K562 (cell line): ENCODE data around the gene NIPA2. TPM values are rescaled to one million over a fixed set of nuclear protein-coding genes. Genes with fewer than 3 reads are reported as not detected.

Experiments
- ATF1 ChIP-seq, 2 experiments: fragments of 450-650 bp in 1 of 2; IDR thresholded peaks; 2 replicates each; pipeline ENCODE4 v1.6.1; 2016; ENCODE audit warnings: missing compliant biosample characterization in 1 of 2, missing genetic modification characterization in 1 of 2
- NFIC ChIP-seq: fragments of 450-650 bp; IDR thresholded peaks from 2 replicates; pipeline ENCODE4 v1.6.1; 2017; ENCODE audit warnings: mild to moderate bottlenecking, inconsistent platforms
- polyA plus RNA-seq, 8 experiments: library from polyadenylated mRNA; depleted of rRNA in 4 of 8; stranded (reverse) in 5 of 8; unstranded in 3 of 8; fragments of >200 nt; fragmentation: Nextera tagmentation in 2 of 8; fragmentation: Illumina TruSeq in 1 of 8; extraction: Ambion mirVana in 2 of 8; extraction: Trizol in 1 of 8; gene quantifications; 2 replicates each; pipeline versions ENCODE4 v1.2.1 to v1.2.3, GENCODE V29; 2011 to 2014; ENCODE audit warnings: inconsistent platforms in 1 of 8, missing spikeins in 1 of 8
- total RNA-seq, 7 experiments: library from RNA; depleted of rRNA in 6 of 7; stranded (reverse); fragments of >200 nt in 6 of 7; fragmentation: Illumina TruSeq in 2 of 7; extraction: Trizol in 2 of 7; gene quantifications; 2 replicates each; pipeline versions ENCODE4 v1.2.1 to v1.2.3, GENCODE V29; 2011 to 2021; ENCODE audit warnings: low replicate concordance in 1 of 7
- TF ChIP-seq, protein P1 (sequence below): sonication (generic); formaldehyde crosslinking; IDR thresholded peaks from 2 replicates; pipeline ENCODE4 v1.8.1; 2023; ENCODE audit warnings: mild to moderate bottlenecking, missing genetic modification reagents
- TF ChIP-seq, protein P2 (sequence below): fragments of 450-650 bp; formaldehyde crosslinking; IDR thresholded peaks from 2 replicates; pipeline ENCODE4 v1.4.0; 2020; ENCODE audit warnings: mild to moderate bottlenecking, moderate library complexity
- TF ChIP-seq, protein P3 (sequence below), 2 experiments: fragments of 450-650 bp; conservative IDR thresholded peaks; 2 replicates each; pipeline ENCODE4 v1.6.1; 2017; ENCODE audit warnings: mild to moderate bottlenecking in 2 of 2, moderate library complexity in 2 of 2
- TF ChIP-seq, protein P4 (sequence below), 2 experiments: fragments of 450-650 bp in 1 of 2; sonication (generic) in 1 of 2; formaldehyde crosslinking in 1 of 2; IDR thresholded peaks in 1 of 2; conservative IDR thresholded peaks in 1 of 2; 2 replicates each; pipeline versions ENCODE4 v1.6.1 to v1.8.1; 2016 to 2023; ENCODE audit warnings: mild to moderate bottlenecking in 2 of 2, moderate library complexity in 2 of 2, inconsistent platforms in 1 of 2, missing genetic modification reagents in 1 of 2
- TF ChIP-seq, protein P5 (sequence below): fragments of 250-450 bp; sonication (Bioruptor Pico); IDR thresholded peaks from 2 replicates; pipeline ENCODE4 v1.5.0; 2020; ENCODE audit warnings: mild to moderate bottlenecking, borderline replicate concordance

Gene NIPA2
- total and polyA plus RNA-seq, 9 of the 15 experiments (the other 6 are each of a cell fraction or from before 2014, with no cell fraction given): 18.7 to 107 (median 87.3) TPM

DNA sequence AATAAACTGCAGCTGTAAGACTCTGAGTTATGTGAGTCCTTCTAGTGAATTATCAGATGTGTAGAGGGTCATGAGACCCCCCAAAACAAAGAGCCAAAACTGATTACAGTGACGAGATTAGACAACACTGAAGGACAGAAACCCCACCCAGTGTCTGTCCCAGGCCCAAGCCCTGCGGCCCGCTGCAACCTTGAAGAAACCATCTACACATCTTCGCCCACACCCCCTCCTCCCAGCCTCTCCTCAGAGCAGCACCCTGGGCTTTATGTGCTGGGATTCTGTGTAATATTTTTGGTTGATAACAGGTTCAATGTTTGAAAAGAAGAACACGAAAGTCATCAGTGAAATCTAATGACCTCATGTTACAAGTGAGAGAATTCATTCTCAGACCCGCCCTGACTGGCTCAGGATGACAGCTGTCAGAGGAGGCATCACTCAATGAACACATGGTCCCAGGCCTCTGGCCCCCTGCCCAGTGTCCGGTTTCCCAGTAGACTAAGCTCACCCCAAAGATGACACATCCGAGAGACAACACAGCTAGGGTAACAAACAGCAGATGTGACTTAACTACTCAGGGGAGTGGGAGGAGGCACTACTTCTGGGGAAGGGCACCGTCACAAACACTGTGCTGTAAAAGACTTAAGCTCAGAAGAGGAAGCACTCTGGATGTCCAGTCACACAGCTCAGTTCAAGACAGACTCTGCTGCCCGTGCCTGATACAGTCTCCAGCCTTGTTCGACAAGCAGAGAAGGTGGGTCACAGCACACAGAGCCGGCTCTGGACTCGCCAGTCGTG lies 48.9 kb downstream of the NIPA2 start (continued):
- TF ChIP-seq, protein P1, sequence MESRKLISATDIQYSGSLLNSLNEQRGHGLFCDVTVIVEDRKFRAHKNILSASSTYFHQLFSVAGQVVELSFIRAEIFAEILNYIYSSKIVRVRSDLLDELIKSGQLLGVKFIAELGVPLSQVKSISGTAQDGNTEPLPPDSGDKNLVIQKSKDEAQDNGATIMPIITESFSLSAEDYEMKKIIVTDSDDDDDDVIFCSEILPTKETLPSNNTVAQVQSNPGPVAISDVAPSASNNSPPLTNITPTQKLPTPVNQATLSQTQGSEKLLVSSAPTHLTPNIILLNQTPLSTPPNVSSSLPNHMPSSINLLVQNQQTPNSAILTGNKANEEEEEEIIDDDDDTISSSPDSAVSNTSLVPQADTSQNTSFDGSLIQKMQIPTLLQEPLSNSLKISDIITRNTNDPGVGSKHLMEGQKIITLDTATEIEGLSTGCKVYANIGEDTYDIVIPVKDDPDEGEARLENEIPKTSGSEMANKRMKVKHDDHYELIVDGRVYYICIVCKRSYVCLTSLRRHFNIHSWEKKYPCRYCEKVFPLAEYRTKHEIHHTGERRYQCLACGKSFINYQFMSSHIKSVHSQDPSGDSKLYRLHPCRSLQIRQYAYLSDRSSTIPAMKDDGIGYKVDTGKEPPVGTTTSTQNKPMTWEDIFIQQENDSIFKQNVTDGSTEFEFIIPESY (CRISPR knock-in tag): no peak
- TF ChIP-seq, protein P2, sequence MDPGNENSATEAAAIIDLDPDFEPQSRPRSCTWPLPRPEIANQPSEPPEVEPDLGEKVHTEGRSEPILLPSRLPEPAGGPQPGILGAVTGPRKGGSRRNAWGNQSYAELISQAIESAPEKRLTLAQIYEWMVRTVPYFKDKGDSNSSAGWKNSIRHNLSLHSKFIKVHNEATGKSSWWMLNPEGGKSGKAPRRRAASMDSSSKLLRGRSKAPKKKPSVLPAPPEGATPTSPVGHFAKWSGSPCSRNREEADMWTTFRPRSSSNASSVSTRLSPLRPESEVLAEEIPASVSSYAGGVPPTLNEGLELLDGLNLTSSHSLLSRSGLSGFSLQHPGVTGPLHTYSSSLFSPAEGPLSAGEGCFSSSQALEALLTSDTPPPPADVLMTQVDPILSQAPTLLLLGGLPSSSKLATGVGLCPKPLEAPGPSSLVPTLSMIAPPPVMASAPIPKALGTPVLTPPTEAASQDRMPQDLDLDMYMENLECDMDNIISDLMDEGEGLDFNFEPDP (CRISPR knock-in tag): no peak
- TF ChIP-seq, protein P3, sequence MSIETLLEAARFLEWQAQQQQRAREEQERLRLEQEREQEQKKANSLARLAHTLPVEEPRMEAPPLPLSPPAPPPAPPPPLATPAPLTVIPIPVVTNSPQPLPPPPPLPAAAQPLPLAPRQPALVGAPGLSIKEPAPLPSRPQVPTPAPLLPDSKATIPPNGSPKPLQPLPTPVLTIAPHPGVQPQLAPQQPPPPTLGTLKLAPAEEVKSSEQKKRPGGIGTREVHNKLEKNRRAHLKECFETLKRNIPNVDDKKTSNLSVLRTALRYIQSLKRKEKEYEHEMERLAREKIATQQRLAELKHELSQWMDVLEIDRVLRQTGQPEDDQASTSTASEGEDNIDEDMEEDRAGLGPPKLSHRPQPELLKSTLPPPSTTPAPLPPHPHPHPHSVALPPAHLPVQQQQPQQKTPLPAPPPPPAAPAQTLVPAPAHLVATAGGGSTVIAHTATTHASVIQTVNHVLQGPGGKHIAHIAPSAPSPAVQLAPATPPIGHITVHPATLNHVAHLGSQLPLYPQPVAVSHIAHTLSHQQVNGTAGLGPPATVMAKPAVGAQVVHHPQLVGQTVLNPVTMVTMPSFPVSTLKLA (conservative IDR thresholded peaks at IDR 0.05): peak; percentile 70 to 90
- TF ChIP-seq, protein P4, sequence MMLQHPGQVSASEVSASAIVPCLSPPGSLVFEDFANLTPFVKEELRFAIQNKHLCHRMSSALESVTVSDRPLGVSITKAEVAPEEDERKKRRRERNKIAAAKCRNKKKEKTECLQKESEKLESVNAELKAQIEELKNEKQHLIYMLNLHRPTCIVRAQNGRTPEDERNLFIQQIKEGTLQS (IDR thresholded peaks at IDR 0.05): peak; percentile 54
- TF ChIP-seq, protein P4 (CRISPR knock-in tag; conservative IDR thresholded peaks at IDR 0.05): no peak
- peak; percentile 88 for TF ChIP-seq NFIC
- TF ChIP-seq, protein P5, sequence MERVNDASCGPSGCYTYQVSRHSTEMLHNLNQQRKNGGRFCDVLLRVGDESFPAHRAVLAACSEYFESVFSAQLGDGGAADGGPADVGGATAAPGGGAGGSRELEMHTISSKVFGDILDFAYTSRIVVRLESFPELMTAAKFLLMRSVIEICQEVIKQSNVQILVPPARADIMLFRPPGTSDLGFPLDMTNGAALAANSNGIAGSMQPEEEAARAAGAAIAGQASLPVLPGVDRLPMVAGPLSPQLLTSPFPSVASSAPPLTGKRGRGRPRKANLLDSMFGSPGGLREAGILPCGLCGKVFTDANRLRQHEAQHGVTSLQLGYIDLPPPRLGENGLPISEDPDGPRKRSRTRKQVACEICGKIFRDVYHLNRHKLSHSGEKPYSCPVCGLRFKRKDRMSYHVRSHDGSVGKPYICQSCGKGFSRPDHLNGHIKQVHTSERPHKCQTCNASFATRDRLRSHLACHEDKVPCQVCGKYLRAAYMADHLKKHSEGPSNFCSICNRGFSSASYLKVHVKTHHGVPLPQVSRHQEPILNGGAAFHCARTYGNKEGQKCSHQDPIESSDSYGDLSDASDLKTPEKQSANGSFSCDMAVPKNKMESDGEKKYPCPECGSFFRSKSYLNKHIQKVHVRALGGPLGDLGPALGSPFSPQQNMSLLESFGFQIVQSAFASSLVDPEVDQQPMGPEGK: no peak
- TF ChIP-seq ATF1 (CRISPR knock-in tag; IDR thresholded peaks at IDR 0.05): no peak
- no peak for TF ChIP-seq ATF1 (tag; IDR thresholded peaks at IDR 0.05)
